CD14-positive monocyte (primary cell): ENCODE results near the gene PRCD. TPM values are rescaled to one million over a fixed set of nuclear protein-coding genes. Genes with fewer than 3 reads are reported as not detected.

Experiments
- DNase-seq, 3 donors: peaks; one replicate each; pipeline ENCODE4 v3.0.0-alpha.2; 2011 to 2022
- H2AFZ ChIP-seq: 2 replicates; pipeline ENCODE4 v1.6.0; 2012; ENCODE audit warnings: mild to moderate bottlenecking, low read depth, low read length, inconsistent platforms; ENCODE audit not compliant: insufficient read depth, poor library complexity, severe bottlenecking
- H3K27ac ChIP-seq, 2 donors: 1 replicate in 1 of 2; 2 replicates in 1 of 2; pipeline ENCODE4 v1.5.1; 2012 to 2013; ENCODE audit warnings: low read length in 2 of 2, control low read depth in 1 of 2, inconsistent platforms in 1 of 2, low read depth in 1 of 2, mild to moderate bottlenecking in 1 of 2
- H3K27me3 ChIP-seq, 2 donors: one replicate each; pipeline versions ENCODE4 v1.6.0 to v1.6.1; 2011 to 2013; ENCODE audit warnings: low read length in 2 of 2; ENCODE audit not compliant: control insufficient read depth in 2 of 2, insufficient read depth in 2 of 2
- H3K36me3 ChIP-seq, 2 donors: replicated peaks in 1 of 2; 1 replicate in 1 of 2; 2 replicates in 1 of 2; pipeline versions ENCODE4 v1.5.1 to v1.6.1; 2012 to 2013; ENCODE audit warnings: low read length in 2 of 2, control low read depth in 1 of 2, inconsistent platforms in 1 of 2, mild to moderate bottlenecking in 1 of 2; ENCODE audit not compliant: insufficient read depth in 2 of 2, control insufficient read depth in 1 of 2
- H3K4me1 ChIP-seq, 2 donors: 1 replicate in 1 of 2; 2 replicates in 1 of 2; pipeline versions ENCODE4 v1.5.1 to v1.6.1; 2012 to 2013; ENCODE audit warnings: low read length in 2 of 2, control low read depth in 1 of 2, inconsistent platforms in 1 of 2, mild to moderate bottlenecking in 1 of 2, moderate library complexity in 1 of 2; ENCODE audit not compliant: insufficient read depth in 2 of 2, control insufficient read depth in 1 of 2
- H3K4me2 ChIP-seq: replicated peaks from 2 replicates; pipeline ENCODE3; 2012; ENCODE audit warnings: low read length, moderate library complexity, mild to moderate bottlenecking; ENCODE audit not compliant: poor library complexity, severe bottlenecking; ENCODE audit errors: extremely low read depth
- H3K4me3 ChIP-seq, 3 experiments: fragments of 200-600 bp in 1 of 3; sonication (generic) in 1 of 3; replicated peaks in 1 of 3; 1 replicate in 2 of 3; 2 replicates in 1 of 3; pipeline ENCODE4 v1.5.1; 2011 to 2013; ENCODE audit warnings: low read length in 3 of 3, mild to moderate bottlenecking in 3 of 3, control low read depth in 2 of 3, low read depth in 2 of 3, inconsistent platforms in 1 of 3, moderate library complexity in 1 of 3
- H3K79me2 ChIP-seq: 2 replicates; pipeline ENCODE4 v1.6.0; 2012; ENCODE audit warnings: mild to moderate bottlenecking, control low read depth, inconsistent platforms, low read length, moderate library complexity; ENCODE audit not compliant: insufficient read depth
- H3K9ac ChIP-seq: 2 replicates; pipeline ENCODE4 v1.6.0; 2017; ENCODE audit warnings: low read length, mild to moderate bottlenecking; ENCODE audit not compliant: insufficient read depth, poor library complexity, severe bottlenecking
- H3K9me3 ChIP-seq, 2 donors: replicated peaks in 1 of 2; 1 replicate in 1 of 2; 2 replicates in 1 of 2; pipeline versions ENCODE4 v1.5.1 to v1.6.1; 2012 to 2013; ENCODE audit warnings: low read length in 2 of 2, control low read depth in 1 of 2; ENCODE audit not compliant: control insufficient read depth in 1 of 2, insufficient read depth in 1 of 2
- H4K20me1 ChIP-seq: 2 replicates; pipeline ENCODE4 v1.6.0; 2012; ENCODE audit warnings: mild to moderate bottlenecking, low read length, control low read depth, moderate library complexity; ENCODE audit not compliant: insufficient read depth
- H3K27ac Mint-ChIP-seq, 7 donors: one replicate each; pipeline ENCODE4 v1.8.0; 2020; ENCODE audit warnings: mild to moderate bottlenecking in 7 of 7, mixed read lengths in 7 of 7, moderate library complexity in 6 of 7, inconsistent platforms in 2 of 7
- H3K27me3 Mint-ChIP-seq, 3 donors: one replicate each; pipeline ENCODE4 v1.8.0; 2021 to 2022; ENCODE audit warnings: low read depth in 3 of 3, mild to moderate bottlenecking in 3 of 3, mixed read lengths in 3 of 3, moderate library complexity in 3 of 3, inconsistent platforms in 1 of 3
- H3K36me3 Mint-ChIP-seq, 2 donors: one replicate each; pipeline ENCODE4 v1.8.0; 2020; ENCODE audit warnings: mixed read lengths in 2 of 2, inconsistent platforms in 1 of 2, mild to moderate bottlenecking in 1 of 2
- H3K4me1 Mint-ChIP-seq: one replicate; pipeline ENCODE4 v1.8.0; 2020; ENCODE audit warnings: mild to moderate bottlenecking, mixed read lengths
- H3K4me3 Mint-ChIP-seq, 2 donors: one replicate each; pipeline ENCODE4 v1.8.0; 2020; ENCODE audit warnings: mild to moderate bottlenecking in 2 of 2, mixed read lengths in 2 of 2, moderate library complexity in 1 of 2
- H3K9me3 Mint-ChIP-seq, 7 donors: one replicate each; pipeline ENCODE4 v1.8.0; 2020 to 2022; ENCODE audit warnings: mixed read lengths in 7 of 7, mild to moderate bottlenecking in 6 of 7, moderate library complexity in 6 of 7, inconsistent platforms in 2 of 7
- WGBS: methylation state at CpG from one replicate; pipeline ENCODE4 v1.1.5; 2013; ENCODE audit warnings: missing lambda C conversion rate; ENCODE audit not compliant: insufficient coverage; 5-methylcytosine and 5-hydroxymethylcytosine counted together
- intact Hi-C, 2 donors: fragments of 100-400 bp; cut with micrococcal nuclease; formaldehyde crosslinking; loops; one replicate each; pipeline versions ENCODE4 v1.15.0 to v1.15.1; 2023
- polyA plus RNA-seq, 3 donors: library from polyadenylated mRNA; depleted of rRNA in 1 of 3; unstranded in 2 of 3; stranded (reverse) in 1 of 3; fragments of 300-500 nt in 2 of 3; fragments of >200 nt in 1 of 3; fragmentation: Illumina TruSeq in 2 of 3; gene quantifications; 1 replicate in 2 of 3; 2 replicates in 1 of 3; pipeline ENCODE4 v1.2.3, GENCODE V29; 2012 to 2021
- TF ChIP-seq, protein P1 (sequence below): fragments of 200-600 bp; IDR thresholded peaks from one replicate; pipeline ENCODE4 v1.8.0; 2022; ENCODE audit warnings: antibody characterized with exemption, mild to moderate bottlenecking

PRCD gene
- polyA plus RNA-seq, 3 donors = not detected

GRCh38 chr17:76530811-76531485, 8.9 kb upstream of the PRCD start:
- peaks cover 23 to 37% (median 32%) of the 10 kb centered on the region in 3 donors for H3K27me3 Mint-ChIP-seq
- no peaks in the 10 kb centered on the region for H3K36me3 Mint-ChIP-seq
- Histone ChIP-seq H3K4me3 (no peak overlapping the region), H3K79me2 (no peaks in the 10 kb centered on the region), H3K4me2 (no peak overlapping the region), H3K4me1 (peaks cover 4 to 16% of the 10 kb centered on the region in 2 donors), H3K27ac (no peak overlapping the region), H3K9me3 (no peaks in the 10 kb centered on the region), H3K27me3 (peaks cover 0 to 23% of the 10 kb centered on the region in 2 donors), H3K36me3 (no peaks in the 10 kb centered on the region), H2AFZ (peak overlapping the region; percentile 31), H3K9ac (no peak overlapping the region), H4K20me1 (no peaks in the 10 kb centered on the region)
- H3K27ac Mint-ChIP-seq = no peak overlapping the region
- TF ChIP-seq, protein P1, sequence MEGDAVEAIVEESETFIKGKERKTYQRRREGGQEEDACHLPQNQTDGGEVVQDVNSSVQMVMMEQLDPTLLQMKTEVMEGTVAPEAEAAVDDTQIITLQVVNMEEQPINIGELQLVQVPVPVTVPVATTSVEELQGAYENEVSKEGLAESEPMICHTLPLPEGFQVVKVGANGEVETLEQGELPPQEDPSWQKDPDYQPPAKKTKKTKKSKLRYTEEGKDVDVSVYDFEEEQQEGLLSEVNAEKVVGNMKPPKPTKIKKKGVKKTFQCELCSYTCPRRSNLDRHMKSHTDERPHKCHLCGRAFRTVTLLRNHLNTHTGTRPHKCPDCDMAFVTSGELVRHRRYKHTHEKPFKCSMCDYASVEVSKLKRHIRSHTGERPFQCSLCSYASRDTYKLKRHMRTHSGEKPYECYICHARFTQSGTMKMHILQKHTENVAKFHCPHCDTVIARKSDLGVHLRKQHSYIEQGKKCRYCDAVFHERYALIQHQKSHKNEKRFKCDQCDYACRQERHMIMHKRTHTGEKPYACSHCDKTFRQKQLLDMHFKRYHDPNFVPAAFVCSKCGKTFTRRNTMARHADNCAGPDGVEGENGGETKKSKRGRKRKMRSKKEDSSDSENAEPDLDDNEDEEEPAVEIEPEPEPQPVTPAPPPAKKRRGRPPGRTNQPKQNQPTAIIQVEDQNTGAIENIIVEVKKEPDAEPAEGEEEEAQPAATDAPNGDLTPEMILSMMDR = no peak
- intact Hi-C loops = no loop called here
- 85% methylated on average over 29 of the region's 32 CpGs for WGBS
- no peak overlapping the region for H3K4me3 Mint-ChIP-seq
- no peak for DNase-seq
- peaks cover 18% of the 10 kb centered on the region for H3K4me1 Mint-ChIP-seq
- peaks cover 0 to 3% (median 0%) of the 10 kb centered on the region in 7 donors for H3K9me3 Mint-ChIP-seq

- 84% methylated on average over 14 of the region's 18 CpGs for WGBS
- H3K36me3 ChIP-seq = no peaks in the 10 kb centered on the region
- no peak for DNase-seq
- no peak overlapping the region for H3K4me2 ChIP-seq
- peaks cover 18% of the 10 kb centered on the region for H3K4me1 Mint-ChIP-seq
- H3K27me3 ChIP-seq = peaks cover 1 to 27% of the 10 kb centered on the region in 2 donors
- no peak overlapping the region for H2AFZ ChIP-seq
- TF ChIP-seq, protein P1 = no peak
- no peak overlapping the region for H3K27ac ChIP-seq
- H3K79me2 ChIP-seq = no peaks in the 10 kb centered on the region
- H4K20me1 ChIP-seq = no peaks in the 10 kb centered on the region
- H3K9ac ChIP-seq = no peak overlapping the region
- H3K4me3 Mint-ChIP-seq = no peak overlapping the region
- H3K36me3 Mint-ChIP-seq = no peaks in the 10 kb centered on the region
- intact Hi-C loops = no loop called here
- H3K4me3 ChIP-seq = no peak overlapping the region
- peaks cover 0 to 2% (median 0%) of the 10 kb centered on the region in 7 donors for H3K9me3 Mint-ChIP-seq
- H3K9me3 ChIP-seq = peaks cover 0 to 4% of the 10 kb centered on the region in 2 donors
- H3K27me3 Mint-ChIP-seq = peaks cover 28 to 40% (median 38%) of the 10 kb centered on the region in 3 donors
- H3K4me1 ChIP-seq = peaks cover 4 to 16% of the 10 kb centered on the region in 2 donors
- no peak overlapping the region for H3K27ac Mint-ChIP-seq
Measured at GRCh38 chr17:76531486-76532038, 8.3 kb upstream of the PRCD start.
